Neuronal stem cell (in vitro differentiated cells): ENCODE results near the gene CSNK1D.

ENCODE experiments used
- DNase-seq: peaks from one replicate; pipeline ENCODE4 v3.0.0-alpha.2; 2013; ENCODE audit warnings: low spot score
- H2AFZ ChIP-seq: one replicate; pipeline ENCODE4 v1.6.1; 2013; ENCODE audit warnings: mild to moderate bottlenecking, low read length, inconsistent platforms
- H2AK5ac ChIP-seq: 2 replicates; pipeline ENCODE4 v1.6.1; 2013; ENCODE audit warnings: low read depth, mild to moderate bottlenecking, inconsistent platforms, low read length, moderate library complexity, mixed read lengths
- H2BK120ac ChIP-seq: 2 replicates; pipeline ENCODE4 v1.6.1; 2013; ENCODE audit warnings: low read depth, mild to moderate bottlenecking, inconsistent platforms, low read length, moderate library complexity, mixed read lengths
- H2BK12ac ChIP-seq: one replicate; pipeline ENCODE4 v1.6.1; 2013; ENCODE audit warnings: low read length, inconsistent platforms
- H2BK15ac ChIP-seq: 2 replicates; pipeline ENCODE4 v1.6.1; 2013; ENCODE audit warnings: mild to moderate bottlenecking, low read length, inconsistent platforms, mixed read lengths
- H2BK5ac ChIP-seq: one replicate; pipeline ENCODE4 v1.6.1; 2013; ENCODE audit warnings: inconsistent platforms, mild to moderate bottlenecking, low read length, moderate library complexity
- H3K14ac ChIP-seq: one replicate; pipeline ENCODE4 v1.6.1; 2013; ENCODE audit warnings: low read length, inconsistent platforms
- H3K18ac ChIP-seq: 2 replicates; pipeline ENCODE4 v1.6.1; 2013; ENCODE audit warnings: low read length, inconsistent platforms
- H3K23ac ChIP-seq: 2 replicates; pipeline ENCODE4 v1.6.1; 2013; ENCODE audit warnings: low read depth, mild to moderate bottlenecking, mixed read lengths, low read length, inconsistent platforms; ENCODE audit not compliant: poor library complexity
- H3K27ac ChIP-seq: replicated peaks from 3 replicates; pipeline ENCODE4 v1.5.1; 2013; ENCODE audit warnings: low read length, inconsistent platforms
- H3K27me3 ChIP-seq, 3 experiments: 2 replicates each; pipeline ENCODE4 v1.6.1; 2013; ENCODE audit warnings: low read length in 3 of 3, mild to moderate bottlenecking in 2 of 3, inconsistent platforms in 1 of 3, low read depth in 1 of 3, mixed read lengths in 1 of 3, moderate library complexity in 1 of 3; ENCODE audit not compliant: control insufficient read depth in 3 of 3, insufficient read depth in 3 of 3
- H3K36me3 ChIP-seq, 2 donors: replicated peaks in 1 of 2; 2 replicates each; pipeline ENCODE4 v1.6.1; 2013; ENCODE audit warnings: low read length in 2 of 2; ENCODE audit not compliant: control insufficient read depth in 2 of 2, insufficient read depth in 2 of 2
- H3K4ac ChIP-seq: 2 replicates; pipeline ENCODE4 v1.6.1; 2013; ENCODE audit warnings: inconsistent platforms, mild to moderate bottlenecking, low read length, moderate library complexity
- H3K4me1 ChIP-seq, 2 donors: 1 replicate in 1 of 2; 2 replicates in 1 of 2; pipeline ENCODE4 v1.6.1; 2013; ENCODE audit warnings: low read length in 2 of 2, low read depth in 1 of 2; ENCODE audit not compliant: control insufficient read depth in 2 of 2, insufficient read depth in 1 of 2
- H3K4me2 ChIP-seq: one replicate; pipeline ENCODE4 v1.6.1; 2013; ENCODE audit warnings: mild to moderate bottlenecking, low read length, inconsistent platforms; ENCODE audit not compliant: insufficient read depth, poor library complexity, severe bottlenecking
- H3K4me3 ChIP-seq, 2 donors: 2 replicates each; pipeline ENCODE4 v1.5.1; 2013; ENCODE audit warnings: low read length in 2 of 2, mild to moderate bottlenecking in 2 of 2, inconsistent platforms in 1 of 2, moderate library complexity in 1 of 2
- H3K79me1 ChIP-seq: one replicate; pipeline ENCODE4 v1.6.1; 2013; ENCODE audit warnings: low read depth, mild to moderate bottlenecking, inconsistent platforms, low read length, moderate library complexity
- H3K9ac ChIP-seq: one replicate; pipeline ENCODE4 v1.6.1; 2013; ENCODE audit warnings: mild to moderate bottlenecking, low read depth, low read length, inconsistent platforms; ENCODE audit not compliant: poor library complexity
- H3K9me3 ChIP-seq, 2 donors: replicated peaks in 1 of 2; 2 replicates each; pipeline versions ENCODE3 to v1.6.1; 2013; ENCODE audit warnings: low read length in 2 of 2, mild to moderate bottlenecking in 2 of 2, inconsistent platforms in 1 of 2, low read depth in 1 of 2, mixed read lengths in 1 of 2, moderate library complexity in 1 of 2; ENCODE audit not compliant: control insufficient read depth in 2 of 2, insufficient read depth in 1 of 2
- H4K8ac ChIP-seq: one replicate; pipeline ENCODE4 v1.6.1; 2013; ENCODE audit warnings: low read depth, mild to moderate bottlenecking, inconsistent platforms, low read length, moderate library complexity
- H4K91ac ChIP-seq: one replicate; pipeline ENCODE4 v1.6.1; 2013; ENCODE audit warnings: low read length, low read depth, mild to moderate bottlenecking, inconsistent platforms; ENCODE audit not compliant: poor library complexity
- WGBS, 2 donors: extraction: QIAGEN DNeasy Blood & Tissue Kit; methylation state at CpG; one replicate each; pipeline ENCODE4 v1.1.7; 2013; ENCODE audit warnings: missing lambda C conversion rate in 2 of 2, mixed read lengths in 1 of 2; ENCODE audit not compliant: insufficient read length in 2 of 2, insufficient replicate concordance in 1 of 2; ENCODE audit errors: extremely low coverage in 2 of 2; 5-methylcytosine and 5-hydroxymethylcytosine counted together

CSNK1D gene

DNA sequence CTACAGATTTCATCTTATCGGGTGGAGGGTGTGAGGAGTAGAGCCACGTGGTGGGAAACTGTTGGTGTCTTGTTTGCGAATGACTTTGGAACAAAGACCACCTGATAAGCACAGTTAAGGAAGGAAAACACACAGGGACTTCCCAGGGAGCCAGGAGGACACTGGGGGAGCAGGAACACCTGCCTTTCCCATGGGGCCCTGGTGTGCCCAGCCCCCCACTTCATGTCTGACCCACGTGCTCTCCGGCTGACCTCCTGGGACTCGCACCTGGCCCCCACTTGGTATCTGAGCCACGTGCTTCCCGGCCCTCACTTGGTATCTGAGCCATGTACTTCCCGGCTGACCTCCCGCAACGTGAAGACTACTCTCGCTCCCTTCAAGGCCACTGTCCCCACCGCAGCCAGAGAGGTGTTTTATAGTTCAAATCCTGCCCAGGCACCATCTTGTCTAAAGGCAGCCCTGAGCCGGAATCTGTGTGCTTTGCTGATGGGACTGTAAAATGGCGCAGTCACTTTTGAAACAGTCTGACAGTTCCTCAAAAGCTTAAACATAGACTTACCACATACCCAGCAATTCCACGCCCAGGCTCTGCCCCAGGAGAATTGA, 5.4 kb upstream of the CSNK1D start:
- H4K8ac ChIP-seq = no peak overlapping the region
- H2AFZ ChIP-seq = no peak overlapping the region
- peak overlapping the region; percentile 74 for H2AK5ac ChIP-seq
- H3K79me1 ChIP-seq = peaks cover 2% of the 10 kb centered on the region
- H3K27ac ChIP-seq = no peak overlapping the region
- no peak overlapping the region for H2BK5ac ChIP-seq
- H3K4ac ChIP-seq = no peak overlapping the region
- H3K4me2 ChIP-seq = no peak overlapping the region
- H4K91ac ChIP-seq = no peak overlapping the region
- peaks cover 0 to 3% of the 10 kb centered on the region in 2 donors for H3K9me3 ChIP-seq
- no peak overlapping the region for H3K9ac ChIP-seq
- H3K4me3 ChIP-seq = no peak overlapping the region
- DNase-seq = no peak
- H3K18ac ChIP-seq = no peak overlapping the region
- no peak overlapping the region for H2BK120ac ChIP-seq
- H3K23ac ChIP-seq = no peak overlapping the region
- peaks cover 0 to 3% of the 10 kb centered on the region in 2 donors for H3K36me3 ChIP-seq
- peak overlapping the region; percentile 14 for H3K14ac ChIP-seq
- H2BK12ac ChIP-seq = no peak overlapping the region
- no CpG with 5 or more reads among the region's 16 CpGs for WGBS, 2 donors
- H3K27me3 ChIP-seq = no peaks in the 10 kb centered on the region
- H2BK15ac ChIP-seq = no peak overlapping the region
- peaks cover 8 to 14% of the 10 kb centered on the region in 2 donors for H3K4me1 ChIP-seq

DNA sequence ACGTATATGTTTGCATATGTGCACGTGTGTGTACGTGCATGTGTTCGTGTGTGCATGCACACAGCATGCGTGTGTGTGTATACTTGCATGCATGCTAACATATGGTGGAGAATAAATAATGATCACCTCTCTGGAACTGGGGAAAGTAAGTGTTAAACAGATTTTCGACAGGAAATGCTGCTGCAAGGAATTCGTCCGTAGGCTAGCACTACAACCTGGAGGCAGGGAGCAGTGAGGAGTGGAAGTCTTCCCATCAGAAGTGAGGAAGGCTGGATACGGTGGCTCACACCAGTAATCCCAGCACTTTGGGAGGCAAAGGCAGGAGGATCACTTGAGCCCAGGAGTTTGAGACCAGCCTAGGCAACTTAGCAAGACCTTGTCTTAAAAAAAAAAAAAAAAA, 4.8 kb upstream of the CSNK1D start:
- no peak overlapping the region for H3K14ac ChIP-seq
- peak overlapping the region; percentile 32 for H3K9ac ChIP-seq
- peaks cover 0 to 3% of the 10 kb centered on the region in 2 donors for H3K36me3 ChIP-seq
- H3K27me3 ChIP-seq = no peaks in the 10 kb centered on the region
- H2BK15ac ChIP-seq = no peak overlapping the region
- no peak overlapping the region for H3K4ac ChIP-seq
- no peak for DNase-seq
- no peak overlapping the region for H4K91ac ChIP-seq
- no peak overlapping the region for H2BK12ac ChIP-seq
- no peak overlapping the region for H3K18ac ChIP-seq
- H2AK5ac ChIP-seq = no peak overlapping the region
- peak overlapping the region in 1 of 2 donors; percentile 22 for H3K4me3 ChIP-seq
- H3K4me1 ChIP-seq = peaks cover 11 to 12% of the 10 kb centered on the region in 2 donors
- peak overlapping the region; percentile 6 for H3K23ac ChIP-seq
- H3K4me2 ChIP-seq = no peak overlapping the region
- H2BK120ac ChIP-seq = no peak overlapping the region
- no CpG with 5 or more reads among the region's 9 CpGs for WGBS, 2 donors
- no peak overlapping the region for H3K27ac ChIP-seq
- no peak overlapping the region for H2BK5ac ChIP-seq
- H3K9me3 ChIP-seq = peaks cover 0 to 3% of the 10 kb centered on the region in 2 donors
- no peak overlapping the region for H2AFZ ChIP-seq
- peaks cover 2% of the 10 kb centered on the region for H3K79me1 ChIP-seq
- H4K8ac ChIP-seq = no peak overlapping the region

DNA sequence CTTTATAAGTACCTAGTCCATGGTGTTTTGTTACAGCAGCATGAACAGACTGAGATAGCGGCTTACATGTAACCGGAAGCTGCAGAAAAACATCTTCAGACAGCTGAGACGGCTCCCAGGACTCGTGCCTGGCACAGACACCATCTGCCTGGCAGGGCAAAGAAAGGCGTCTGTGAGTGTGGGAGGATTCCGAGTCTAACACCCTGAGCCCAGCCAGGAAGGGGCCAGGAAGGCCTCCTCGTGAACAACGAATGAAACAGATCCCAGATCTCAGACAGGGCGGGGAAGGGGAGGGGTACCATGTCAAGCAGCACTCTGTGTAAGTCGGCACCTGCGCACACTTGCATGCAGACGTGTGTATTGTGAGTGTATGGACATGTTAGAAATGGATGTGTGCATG, 4.4 kb upstream of the CSNK1D start:
- WGBS, 2 donors = no CpG with 5 or more reads among the region's 12 CpGs
- H3K4ac ChIP-seq = no peak overlapping the region
- no peak overlapping the region for H2BK12ac ChIP-seq
- peak overlapping the region; percentile 32 for H3K9ac ChIP-seq
- no peak overlapping the region for H3K4me3 ChIP-seq
- H3K4me2 ChIP-seq = no peak overlapping the region
- H3K14ac ChIP-seq = no peak overlapping the region
- H3K23ac ChIP-seq = peak overlapping the region; percentile 6
- no peak overlapping the region for H2BK15ac ChIP-seq
- no peak overlapping the region for H4K91ac ChIP-seq
- H2AK5ac ChIP-seq = no peak overlapping the region
- H4K8ac ChIP-seq = no peak overlapping the region
- H3K27ac ChIP-seq = no peak overlapping the region
- DNase-seq = no peak
- no peak overlapping the region for H2AFZ ChIP-seq
- peaks cover 0 to 3% of the 10 kb centered on the region in 2 donors for H3K9me3 ChIP-seq
- peaks cover 2% of the 10 kb centered on the region for H3K79me1 ChIP-seq
- H3K4me1 ChIP-seq = peaks cover 11 to 12% of the 10 kb centered on the region in 2 donors
- H3K27me3 ChIP-seq = no peaks in the 10 kb centered on the region
- no peak overlapping the region for H3K18ac ChIP-seq
- H3K36me3 ChIP-seq = peaks cover 0 to 3% of the 10 kb centered on the region in 2 donors
- H2BK120ac ChIP-seq = no peak overlapping the region
- no peak overlapping the region for H2BK5ac ChIP-seq

DNA sequence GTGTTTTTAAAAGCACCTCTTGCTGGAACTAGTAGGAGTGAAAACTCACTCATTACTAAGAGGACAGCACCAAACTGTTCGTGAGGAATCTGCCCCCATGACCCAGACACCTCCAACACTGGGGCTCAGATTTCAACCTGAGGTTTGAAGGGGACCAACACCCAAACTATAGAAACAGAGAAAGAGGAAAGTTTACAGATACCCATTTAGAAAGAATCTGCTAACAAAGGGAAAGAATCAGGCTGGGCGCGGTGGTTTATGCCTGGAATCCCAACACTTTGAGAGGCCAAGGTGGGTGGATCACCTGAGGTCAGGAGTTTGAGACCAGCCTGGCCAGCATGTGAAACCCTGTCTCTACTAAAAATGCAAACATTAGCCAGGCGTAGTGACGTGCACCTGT, 3.4 kb upstream of the CSNK1D start:
- Histone ChIP-seq H3K14ac (no peak overlapping the region), H3K18ac (no peak overlapping the region), H2BK12ac (no peak overlapping the region), H3K4ac (no peak overlapping the region), H2BK15ac (no peak overlapping the region), H3K36me3 (peaks cover 4 to 6% of the 10 kb centered on the region in 2 donors), H3K79me1 (peaks cover 2% of the 10 kb centered on the region), H3K9me3 (peaks cover 0 to 3% of the 10 kb centered on the region in 2 donors), H4K8ac (no peak overlapping the region), H3K4me2 (no peak overlapping the region), H2BK120ac (no peak overlapping the region), H3K9ac (no peak overlapping the region), H3K23ac (no peak overlapping the region), H3K27me3 (no peaks in the 10 kb centered on the region), H2AFZ (no peak overlapping the region), H3K4me3 (no peak overlapping the region), H3K27ac (no peak overlapping the region), H4K91ac (no peak overlapping the region), H2BK5ac (no peak overlapping the region), H3K4me1 (peaks cover 10 to 14% of the 10 kb centered on the region in 2 donors), H2AK5ac (no peak overlapping the region)
- WGBS, 2 donors = no CpG with 5 or more reads among the region's 5 CpGs
- DNase-seq = no peak
